IMR-90 (cell line): ENCODE results near the gene TENM4. TPM values are rescaled to one million over a fixed set of nuclear protein-coding genes. Genes with fewer than 3 reads are reported as not detected.

ENCODE experiments used
- ATAC-seq: fragments of 200-7000 bp; cut with Tn5 transposase; 2 replicates; pipeline ENCODE4 v1.9.1; 2020; ENCODE audit warnings: low read depth, mild to moderate bottlenecking, moderate library complexity
- BruUV-seq: library from RNA; stranded (reverse); fragments of 400-500 nt; replicated peaks from 2 replicates; lab custom pipeline; 2021; lab: Mats Ljungman, UMichigan
- CTCF ChIA-PET: fragments of 300-600 bp; formaldehyde crosslinking; extraction: SDS; loops from one replicate; lab custom pipeline; 2021; ENCODE audit warnings: antibody characterized with exemption; lab: Yijun Ruan, JAX
- POLR2A ChIA-PET: fragments of 300-600 bp; sonication (Branson Sonifier 250); formaldehyde crosslinking; loops from one replicate; lab custom pipeline; 2022; ENCODE audit warnings: antibody characterized with exemption; ENCODE audit not compliant: unreplicated experiment; lab: Charles Lee
- DNase-seq: peaks from one replicate; pipeline ENCODE4 v3.0.0; 2013
- H2AFZ ChIP-seq: replicated peaks from 2 replicates; pipeline ENCODE3; 2013; ENCODE audit warnings: low read length, mild to moderate bottlenecking; ENCODE audit not compliant: poor library complexity
- H2AK5ac ChIP-seq: 2 replicates; pipeline ENCODE4 v1.6.1; 2013; ENCODE audit warnings: low read depth, low read length, inconsistent platforms
- H2AK9ac ChIP-seq: replicated peaks from 2 replicates; pipeline ENCODE3; 2013; ENCODE audit warnings: mild to moderate bottlenecking, low read depth, low read length, moderate library complexity; ENCODE audit not compliant: poor library complexity
- H2BK120ac ChIP-seq: 2 replicates; pipeline ENCODE4 v1.6.1; 2013; ENCODE audit warnings: low read depth, low read length, inconsistent platforms
- H2BK15ac ChIP-seq: 3 replicates; pipeline ENCODE4 v1.6.1; 2013; ENCODE audit warnings: low read depth, low read length, inconsistent platforms
- H2BK20ac ChIP-seq: 2 replicates; pipeline ENCODE4 v1.6.1; 2013; ENCODE audit warnings: low read depth, mild to moderate bottlenecking, inconsistent platforms, low read length, moderate library complexity
- H2BK5ac ChIP-seq: 2 replicates; pipeline ENCODE4 v1.6.1; 2013; ENCODE audit warnings: mild to moderate bottlenecking, low read depth, low read length, inconsistent platforms; ENCODE audit not compliant: poor library complexity, severe bottlenecking
- H3K14ac ChIP-seq: replicated peaks from 2 replicates; pipeline ENCODE4 v1.6.1; 2013; ENCODE audit warnings: low read depth, low read length, inconsistent platforms
- H3K18ac ChIP-seq: 2 replicates; pipeline ENCODE4 v1.6.1; 2013; ENCODE audit warnings: low read depth, low read length, control low read depth
- H3K23ac ChIP-seq: 2 replicates; pipeline ENCODE4 v1.6.1; 2013; ENCODE audit warnings: low read depth, low read length, inconsistent platforms
- H3K27ac ChIP-seq: 2 replicates; pipeline ENCODE4 v1.5.1; 2013; ENCODE audit warnings: mild to moderate bottlenecking, control low read depth, low read length; ENCODE audit not compliant: insufficient read depth
- H3K27me3 ChIP-seq: 2 replicates; pipeline ENCODE4 v1.6.1; 2013; ENCODE audit warnings: low read length; ENCODE audit not compliant: control insufficient read depth, insufficient read depth
- H3K36me3 ChIP-seq: 2 replicates; pipeline ENCODE4 v1.6.1; 2013; ENCODE audit warnings: low read length, mixed read lengths; ENCODE audit not compliant: control insufficient read depth, insufficient read depth
- H3K4ac ChIP-seq: 2 replicates; pipeline ENCODE4 v1.6.1; 2013; ENCODE audit warnings: low read depth, low read length, inconsistent platforms
- H3K4me1 ChIP-seq: 2 replicates; pipeline ENCODE4 v1.6.1; 2013; ENCODE audit warnings: low read length, mixed read lengths; ENCODE audit not compliant: control insufficient read depth, insufficient read depth
- H3K4me2 ChIP-seq: 2 replicates; pipeline ENCODE4 v1.6.1; 2013; ENCODE audit warnings: low read depth, mild to moderate bottlenecking, control low read depth, low read length, moderate library complexity
- H3K4me3 ChIP-seq: 2 replicates; pipeline ENCODE4 v1.5.1; 2013; ENCODE audit warnings: low read depth, mild to moderate bottlenecking, control low read depth, low read length, moderate library complexity; ENCODE audit not compliant: insufficient read depth
- H3K56ac ChIP-seq: 2 replicates; pipeline ENCODE4 v1.6.1; 2013; ENCODE audit warnings: low read length, inconsistent platforms; ENCODE audit not compliant: insufficient read depth; ENCODE audit errors: extremely low read depth
- H3K79me1 ChIP-seq, 2 experiments: 2 replicates each; pipeline ENCODE4 v1.6.1; 2013; ENCODE audit warnings: low read length in 2 of 2, inconsistent platforms in 1 of 2, low read depth in 1 of 2
- H3K9ac ChIP-seq: 2 replicates; pipeline ENCODE4 v1.6.1; 2013; ENCODE audit warnings: low read depth, low read length, control low read depth
- H3K9me1 ChIP-seq: 2 replicates; pipeline ENCODE4 v1.6.1; 2013; ENCODE audit warnings: low read length, inconsistent platforms; ENCODE audit not compliant: insufficient read depth
- H3K9me3 ChIP-seq: 2 replicates; pipeline ENCODE4 v1.6.1; 2013; ENCODE audit warnings: low read length; ENCODE audit not compliant: control insufficient read depth, insufficient read depth
- H4K20me1 ChIP-seq: 2 replicates; pipeline ENCODE4 v1.6.1; 2013; ENCODE audit warnings: low read length, inconsistent platforms; ENCODE audit not compliant: insufficient read depth
- H4K5ac ChIP-seq: 2 replicates; pipeline ENCODE4 v1.6.1; 2013; ENCODE audit warnings: mild to moderate bottlenecking, low read depth, low read length, control low read depth
- H4K8ac ChIP-seq, 2 experiments: 2 replicates each; pipeline ENCODE4 v1.6.1; 2013; ENCODE audit warnings: low read depth in 2 of 2, low read length in 2 of 2, control low read depth in 1 of 2, inconsistent platforms in 1 of 2
- H4K91ac ChIP-seq: 2 replicates; pipeline ENCODE4 v1.6.1; 2013; ENCODE audit warnings: low read depth, low read length, inconsistent platforms; ENCODE audit not compliant: insufficient read depth
- CEBPB ChIP-seq: IDR thresholded peaks from 2 replicates; pipeline ENCODE4 v1.6.1; 2012; ENCODE audit warnings: low read depth, low read length, improper control_type of control experiment
- MXI1 ChIP-seq: IDR thresholded peaks from 2 replicates; pipeline ENCODE4 v1.6.1; 2012; ENCODE audit warnings: low read depth, mild to moderate bottlenecking, low read length, moderate library complexity, borderline replicate concordance
- NFE2L2 ChIP-seq: fragments of 150-350 bp; IDR thresholded peaks from 2 replicates; pipeline ENCODE4 v1.6.1; 2016; ENCODE audit warnings: low read depth, mild to moderate bottlenecking, low read length
- POLR2A ChIP-seq: IDR thresholded peaks from 2 replicates; pipeline ENCODE4 v1.6.1; 2012; ENCODE audit warnings: mild to moderate bottlenecking, low read depth, low read length
- WGBS, 2 experiments: methylation state at CpG; one replicate each; pipeline versions ENCODE4 v1.1.5 to v1.1.7; 2013; ENCODE audit warnings: missing lambda C conversion rate in 2 of 2; ENCODE audit not compliant: insufficient read length in 1 of 2; ENCODE audit errors: extremely low coverage in 2 of 2; 5-methylcytosine and 5-hydroxymethylcytosine counted together
- dilution Hi-C: fragments of 300-500 bp; cut with HindIII; formaldehyde crosslinking; loops from one replicate; pipeline ENCODE4 v1.14.3; 2018; ENCODE audit warnings: low sequenced_read_pairs; ENCODE audit not compliant: unreplicated experiment
- in situ Hi-C: fragments of 300-500 bp; cut with MboI; formaldehyde crosslinking; loops from 3 replicates; pipeline ENCODE4 v1.14.3; 2019; ENCODE audit warnings: low sequenced_read_pairs, inconsistent platforms, mixed read lengths
- intact Hi-C: fragments of 100-400 bp; cut with micrococcal nuclease; formaldehyde crosslinking; loops from 2 replicates; pipeline ENCODE4 v1.10.0; 2022
- polyA plus RNA-seq, 3 experiments: library from polyadenylated mRNA; depleted of rRNA; stranded (reverse); fragments of >200 nt; gene quantifications; 2 replicates each; pipeline ENCODE4 v1.2.3, GENCODE V29; 2012; ENCODE audit warnings: low replicate concordance in 1 of 3
- total RNA-seq: library from RNA; depleted of rRNA; stranded (reverse); fragments of >200 nt; gene quantifications from 2 replicates; pipeline ENCODE4 v1.2.3, GENCODE V29; 2012
- TF ChIP-seq, protein P1 (sequence below): fragments of 150-350 bp; IDR thresholded peaks from 2 replicates; pipeline ENCODE4 v1.6.1; 2017; ENCODE audit warnings: mild to moderate bottlenecking, antibody characterized with exemption, low read length, low read depth

The TENM4 gene
- total and polyA plus RNA-seq, 2 of the 4 experiments (the other 2 are of a cell fraction), result 7.4 to 9.0 TPM

DNA sequence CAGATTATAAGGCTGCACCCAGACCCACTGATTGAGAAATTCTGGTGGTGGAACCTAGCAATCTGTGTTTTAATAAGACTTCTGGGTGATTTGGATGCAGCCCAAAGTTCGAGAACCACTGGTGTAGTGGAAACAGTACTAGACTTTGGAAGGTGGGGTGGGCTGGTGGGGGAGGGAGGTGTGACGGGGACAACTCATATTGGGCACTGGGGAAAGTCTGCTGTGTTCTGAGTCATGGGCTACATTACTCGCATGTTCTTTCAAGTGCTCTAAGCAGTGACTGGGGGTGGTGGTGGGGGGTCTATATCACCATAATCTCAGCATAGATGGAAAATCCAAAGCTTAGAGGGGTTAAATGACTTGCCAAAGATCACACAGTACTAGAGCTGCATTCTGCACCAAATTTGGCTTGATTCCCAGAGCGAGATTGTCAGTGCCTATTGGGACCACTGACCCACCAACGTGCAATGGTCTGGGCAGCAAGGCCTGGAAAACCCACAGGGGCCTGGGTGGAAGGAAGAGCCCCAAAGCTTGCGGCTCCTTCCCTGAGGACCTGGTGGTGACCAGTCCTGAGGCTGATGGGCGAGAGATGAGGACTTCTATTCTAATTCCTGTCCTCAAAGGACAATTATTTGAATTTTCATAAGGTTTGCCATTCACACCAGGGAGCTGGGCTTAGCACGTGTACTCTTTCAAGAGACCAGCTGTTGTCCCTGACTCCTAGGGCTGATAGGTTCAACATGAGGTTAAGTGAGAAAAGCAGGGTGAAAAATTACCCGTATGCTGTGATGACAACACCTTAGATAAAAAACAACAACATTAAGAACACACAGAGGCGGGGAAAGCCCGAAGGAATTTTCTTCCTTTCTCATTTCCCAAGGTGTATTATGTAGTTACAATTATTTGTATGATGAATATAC, 788.6 kb downstream of the TENM4 start:
- WGBS, 2 experiments, result 69% methylated on average over 3 of the region's 11 CpGs; no CpG with 5 or more reads in 1 of the 2 experiments

More for the DNA sequence above, 788.6 kb downstream of the TENM4 start:
- H2BK20ac ChIP-seq, result no peak overlapping the region
- no peak overlapping the region for H3K4me3 ChIP-seq
- no peaks in the 10 kb centered on the region; the same call in 1 of the 2 replicates for H3K4me1 ChIP-seq
- no peak overlapping the region for H4K91ac ChIP-seq
- H4K8ac ChIP-seq, result no peak overlapping the region
- ChIA-PET POLR2A (no interaction called here), CTCF (no interaction called here)
- H2BK120ac ChIP-seq, result no peak overlapping the region
- in situ Hi-C loops, result loop anchor here (10.0 kb wide), 1 partner anchor 443 kb away; no protein-coding TSS in a partner anchor
- dilution Hi-C loops, result no loop called here
- no TSS peak for BruUV-seq
- H3K56ac ChIP-seq, result no peak overlapping the region
- no peaks in the 10 kb centered on the region for H3K27me3 ChIP-seq
- no peak overlapping the region for H3K27ac ChIP-seq
- DNase-seq (no peak), ATAC-seq (no peak)
- H3K79me1 ChIP-seq, result no peaks in the 10 kb centered on the region
- H2AK5ac ChIP-seq, result no peak overlapping the region
- no peaks in the 10 kb centered on the region for H3K9me3 ChIP-seq
- H3K4me2 ChIP-seq, result no peak overlapping the region
- no peak overlapping the region for H2BK5ac ChIP-seq
- H2AK9ac ChIP-seq, result no peak overlapping the region
- no peak overlapping the region for H3K23ac ChIP-seq
- H4K20me1 ChIP-seq, result no peaks in the 10 kb centered on the region
- H3K36me3 ChIP-seq, result no peaks in the 10 kb centered on the region
- no peak overlapping the region for H3K14ac ChIP-seq
- TF ChIP-seq NFE2L2 (no peak), CEBPB (no peak), POLR2A (no peak), MXI1 (no peak)
- TF ChIP-seq, protein P1, sequence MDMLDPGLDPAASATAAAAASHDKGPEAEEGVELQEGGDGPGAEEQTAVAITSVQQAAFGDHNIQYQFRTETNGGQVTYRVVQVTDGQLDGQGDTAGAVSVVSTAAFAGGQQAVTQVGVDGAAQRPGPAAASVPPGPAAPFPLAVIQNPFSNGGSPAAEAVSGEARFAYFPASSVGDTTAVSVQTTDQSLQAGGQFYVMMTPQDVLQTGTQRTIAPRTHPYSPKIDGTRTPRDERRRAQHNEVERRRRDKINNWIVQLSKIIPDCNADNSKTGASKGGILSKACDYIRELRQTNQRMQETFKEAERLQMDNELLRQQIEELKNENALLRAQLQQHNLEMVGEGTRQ, result no peak
- no peak overlapping the region for H2BK15ac ChIP-seq
- H3K18ac ChIP-seq, result no peak overlapping the region
- no peak overlapping the region for H3K4ac ChIP-seq
- H3K9me1 ChIP-seq, result no peaks in the 10 kb centered on the region; the same call in 1 of the 2 replicates
- no peak overlapping the region for H2AFZ ChIP-seq
- no peak overlapping the region for H4K5ac ChIP-seq
- intact Hi-C loops, result no loop called here
- no peak overlapping the region for H3K9ac ChIP-seq
